AG10803 (cell line): ENCODE data around the gene FOXN3.

Experiments used
- DNase-seq: peaks from one replicate; pipeline ENCODE4 v3.0.0; 2010; ENCODE audit warnings: low read depth
- H3K4me3 ChIP-seq: 2 replicates; pipeline ENCODE4 v1.5.1; 2011; ENCODE audit warnings: mild to moderate bottlenecking, low read length, control low read depth
- TF ChIP-seq, protein P1 (sequence below): conservative IDR thresholded peaks from 2 replicates; pipeline ENCODE4 v1.5.1; 2011; ENCODE audit warnings: mild to moderate bottlenecking, low read length, control low read depth, inconsistent platforms

Gene FOXN3

DNA sequence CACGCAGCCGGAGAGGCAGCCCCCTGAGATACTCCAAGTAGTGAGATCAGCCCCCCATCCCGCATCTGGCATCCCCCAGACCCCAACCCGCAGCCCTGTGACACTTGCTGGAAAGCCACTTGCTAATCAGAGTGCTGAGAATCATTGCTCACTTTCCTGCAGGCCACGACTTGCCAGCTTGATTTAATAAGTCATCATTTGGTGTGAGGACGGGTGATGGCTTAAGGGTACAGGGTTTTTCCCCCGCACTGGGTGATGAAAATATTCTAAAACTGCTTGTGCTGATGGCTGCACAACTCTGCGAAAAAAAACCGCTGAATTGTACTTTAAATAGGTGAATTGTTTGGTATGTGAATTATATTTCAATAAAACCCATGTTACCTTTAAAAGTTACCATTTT lies 171.2 kb downstream of the FOXN3 start:
- H3K4me3 ChIP-seq: no peak overlapping the region
- no peak for DNase-seq
- TF ChIP-seq, protein P1, sequence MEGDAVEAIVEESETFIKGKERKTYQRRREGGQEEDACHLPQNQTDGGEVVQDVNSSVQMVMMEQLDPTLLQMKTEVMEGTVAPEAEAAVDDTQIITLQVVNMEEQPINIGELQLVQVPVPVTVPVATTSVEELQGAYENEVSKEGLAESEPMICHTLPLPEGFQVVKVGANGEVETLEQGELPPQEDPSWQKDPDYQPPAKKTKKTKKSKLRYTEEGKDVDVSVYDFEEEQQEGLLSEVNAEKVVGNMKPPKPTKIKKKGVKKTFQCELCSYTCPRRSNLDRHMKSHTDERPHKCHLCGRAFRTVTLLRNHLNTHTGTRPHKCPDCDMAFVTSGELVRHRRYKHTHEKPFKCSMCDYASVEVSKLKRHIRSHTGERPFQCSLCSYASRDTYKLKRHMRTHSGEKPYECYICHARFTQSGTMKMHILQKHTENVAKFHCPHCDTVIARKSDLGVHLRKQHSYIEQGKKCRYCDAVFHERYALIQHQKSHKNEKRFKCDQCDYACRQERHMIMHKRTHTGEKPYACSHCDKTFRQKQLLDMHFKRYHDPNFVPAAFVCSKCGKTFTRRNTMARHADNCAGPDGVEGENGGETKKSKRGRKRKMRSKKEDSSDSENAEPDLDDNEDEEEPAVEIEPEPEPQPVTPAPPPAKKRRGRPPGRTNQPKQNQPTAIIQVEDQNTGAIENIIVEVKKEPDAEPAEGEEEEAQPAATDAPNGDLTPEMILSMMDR: no peak

DNA sequence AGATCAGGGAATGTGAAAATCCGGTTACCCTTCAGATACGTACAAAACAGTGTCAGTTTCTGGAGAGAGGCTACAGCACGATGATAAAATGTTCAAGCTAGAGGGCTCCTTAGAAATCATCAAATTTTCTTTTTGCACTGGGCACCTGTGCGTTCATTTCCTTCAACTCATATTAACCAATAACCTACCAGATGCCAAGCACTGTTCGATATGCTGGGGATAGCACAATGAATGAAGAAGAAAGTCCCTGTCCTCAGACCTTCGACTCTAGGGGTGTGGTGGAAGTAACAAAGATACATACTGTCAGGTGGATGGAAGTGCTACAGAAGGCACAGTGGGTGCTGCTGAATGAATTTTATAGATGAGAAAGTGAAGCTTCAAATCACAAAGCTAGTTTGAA lies 172.3 kb downstream of the FOXN3 start:
- H3K4me3 ChIP-seq: no peak overlapping the region
- TF ChIP-seq, protein P1: no peak
- no peak for DNase-seq

DNA sequence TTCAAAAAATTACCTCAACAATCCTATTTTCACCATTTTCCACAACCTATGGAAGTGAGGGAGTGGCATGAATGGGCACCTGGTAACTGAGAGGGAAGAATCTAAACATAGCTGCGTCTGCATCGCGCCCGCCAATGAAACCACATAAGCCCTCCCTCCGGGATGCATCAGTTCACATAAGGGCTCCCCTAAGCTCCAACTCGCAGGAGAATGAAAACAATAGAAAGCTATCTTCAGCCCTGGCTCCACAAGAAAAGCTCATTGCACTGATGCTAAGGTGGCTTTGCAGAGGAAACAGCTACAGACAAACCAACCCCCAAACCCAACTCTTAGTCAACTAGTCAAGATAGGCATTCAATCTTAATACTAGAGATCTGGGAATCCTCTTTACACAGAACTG lies 173.3 kb downstream of the FOXN3 start:
- DNase-seq: no peak
- TF ChIP-seq, protein P1: no peak
- H3K4me3 ChIP-seq: no peak overlapping the region

DNA sequence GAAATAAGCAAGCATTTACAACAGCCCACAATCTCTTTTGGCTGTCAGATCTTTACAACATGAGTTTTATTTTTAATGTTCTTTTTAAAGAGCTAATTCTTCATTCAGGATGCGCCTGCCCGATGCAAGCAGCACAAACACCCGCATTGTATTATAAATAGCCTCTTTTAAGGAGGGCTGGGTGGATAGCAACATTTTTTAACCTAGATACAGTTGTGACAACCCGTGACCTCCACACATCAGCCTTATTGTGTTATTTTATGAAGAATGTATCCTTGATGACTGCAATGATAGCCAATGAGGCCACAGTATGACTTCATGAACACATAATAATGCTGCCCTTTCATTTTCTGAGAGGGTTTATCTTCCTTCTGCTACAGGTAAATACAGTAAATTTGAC lies 173.7 kb downstream of the FOXN3 start:
- no peak overlapping the region for H3K4me3 ChIP-seq
- TF ChIP-seq, protein P1: no peak

DNA sequence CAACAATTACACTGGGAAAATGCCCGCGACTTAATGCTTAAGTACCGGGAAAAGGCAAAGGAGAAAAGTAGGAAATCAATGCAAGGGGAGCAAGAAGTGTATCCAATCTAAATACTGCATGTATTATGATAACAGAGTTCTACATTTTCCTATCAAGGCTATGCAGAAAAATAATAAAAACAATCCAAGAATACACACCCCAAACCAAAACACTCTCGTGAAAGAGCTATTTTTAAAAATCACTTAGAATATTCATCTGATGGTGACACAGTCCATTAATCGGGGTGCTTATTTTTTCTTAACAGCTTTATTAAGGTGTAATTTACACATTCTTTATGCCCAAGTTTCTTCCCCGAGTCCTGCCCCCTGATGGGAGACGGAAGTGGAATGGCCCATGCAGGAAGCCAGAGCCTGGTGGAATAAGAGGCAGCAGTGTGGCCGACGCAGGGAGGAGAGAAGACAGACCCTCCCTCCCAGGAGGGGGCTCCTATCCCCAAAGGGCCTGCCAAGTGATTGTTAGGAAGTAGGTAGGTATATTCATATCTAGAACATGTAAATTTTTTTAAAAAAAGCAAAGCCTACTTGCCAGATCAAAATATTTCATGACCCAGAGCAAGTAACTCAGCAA lies 174.3 kb downstream of the FOXN3 start:
- DNase-seq: no peak
- H3K4me3 ChIP-seq: no peak overlapping the region
- TF ChIP-seq, protein P1: no peak

More for the DNA sequence above, 173.7 kb downstream of the FOXN3 start:
- DNase-seq: no peak

DNA sequence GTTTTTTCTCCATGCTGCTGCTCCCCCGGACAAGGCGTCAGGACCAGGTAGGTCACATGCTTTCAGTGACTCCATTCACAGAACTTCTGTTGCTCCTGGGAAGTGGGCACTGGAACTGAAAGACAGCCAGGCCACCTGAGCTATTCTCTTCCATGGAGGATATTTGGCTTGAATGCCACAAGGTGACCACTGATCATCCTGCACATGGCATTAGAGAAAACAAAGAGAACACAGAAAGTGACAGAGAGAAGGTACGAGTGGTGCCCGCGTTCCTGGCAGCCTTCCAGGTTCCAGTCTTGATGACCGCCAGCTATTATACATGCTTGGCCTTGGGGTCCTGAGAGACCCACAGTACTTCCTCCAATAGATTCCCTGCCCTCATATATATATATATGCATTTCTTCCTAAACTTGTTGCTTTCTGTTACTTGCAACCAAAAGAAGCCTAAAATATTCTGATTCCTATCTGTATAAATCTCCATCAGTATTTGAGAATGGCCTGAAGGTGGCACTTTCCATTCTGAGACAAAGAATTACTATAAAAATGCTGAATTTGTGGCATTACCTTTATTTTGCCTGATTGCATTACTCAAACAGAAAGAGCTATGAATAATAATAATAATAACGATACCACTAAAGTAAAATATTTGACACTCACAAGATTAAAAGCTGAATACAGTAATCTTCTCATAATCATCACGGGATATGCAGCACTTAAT lies 174.9 kb downstream of the FOXN3 start:
- no peak overlapping the region for H3K4me3 ChIP-seq
- no peak for DNase-seq
- TF ChIP-seq, protein P1: 0 out of 2 replicates have a peak, but pooled peaks have one; percentile 8

DNA sequence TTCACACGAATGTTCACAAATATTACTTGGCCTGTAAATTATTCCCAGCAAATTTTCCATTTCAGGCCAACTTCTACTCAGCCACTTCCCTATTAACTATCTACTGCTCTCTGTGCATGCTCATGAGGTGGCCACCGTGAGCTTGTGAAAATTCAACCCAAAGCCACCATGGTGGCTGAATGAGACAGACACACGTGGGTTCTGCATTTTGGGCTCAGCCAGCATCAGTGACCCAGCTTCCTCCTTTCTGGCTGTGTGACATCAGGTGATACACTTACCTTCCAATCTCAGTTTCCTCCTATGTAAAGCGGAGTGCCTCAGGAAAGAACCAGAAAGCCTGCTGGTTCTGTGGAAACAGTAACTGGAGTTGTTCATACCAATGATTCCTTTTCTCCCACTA lies 175.8 kb downstream of the FOXN3 start:
- no peak overlapping the region for H3K4me3 ChIP-seq
- no peak for DNase-seq
- TF ChIP-seq, protein P1: no peak
